HG02623 (cell line): Measurements from ENCODE around the gene RRAD.
"Not testable (repeated sequence)": the region's sequence is repeated elsewhere in the genome, so short reads cannot be mapped to it uniquely, and the experiment has no call there.

Experiments used
- ATAC-seq: cut with Tn5 transposase; IDR thresholded peaks from one replicate; pipeline ENCODE4 v1.9.1; 2021; ENCODE audit warnings: moderate library complexity; ENCODE audit not compliant: unreplicated experiment

Gene RRAD, protein sequence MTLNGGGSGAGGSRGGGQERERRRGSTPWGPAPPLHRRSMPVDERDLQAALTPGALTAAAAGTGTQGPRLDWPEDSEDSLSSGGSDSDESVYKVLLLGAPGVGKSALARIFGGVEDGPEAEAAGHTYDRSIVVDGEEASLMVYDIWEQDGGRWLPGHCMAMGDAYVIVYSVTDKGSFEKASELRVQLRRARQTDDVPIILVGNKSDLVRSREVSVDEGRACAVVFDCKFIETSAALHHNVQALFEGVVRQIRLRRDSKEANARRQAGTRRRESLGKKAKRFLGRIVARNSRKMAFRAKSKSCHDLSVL

DNA sequence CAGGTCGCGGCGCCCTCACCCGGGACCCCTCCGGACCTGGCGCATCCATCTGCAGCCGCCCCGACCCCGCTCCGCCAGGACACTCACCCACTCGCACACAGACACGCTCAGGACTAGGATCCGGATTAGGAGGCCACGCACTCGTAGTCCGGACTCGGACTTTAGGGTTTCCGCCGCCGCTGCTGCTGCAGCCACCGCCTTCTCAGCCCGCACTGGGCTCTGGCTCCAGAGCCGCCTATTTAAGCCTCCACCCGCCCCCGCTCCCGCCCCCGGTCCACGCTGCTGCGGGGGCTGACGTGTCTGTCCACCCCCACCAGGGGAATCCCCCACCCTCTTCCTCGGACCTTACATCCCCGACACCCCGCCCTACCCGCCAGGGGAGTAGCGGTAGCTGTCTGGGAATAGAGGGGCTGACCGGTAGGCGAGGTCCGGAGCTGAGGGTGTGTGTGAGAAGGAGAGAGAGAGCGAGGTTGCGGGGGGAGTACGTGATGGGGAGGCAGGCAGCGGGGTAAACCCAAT lies at the start of gene RRAD:
RRAD (minus strand) TSS at position 214 of the 519 bp plus-strand sequence. CDS start 356 bp downstream, outside the sequence.
- no peak for ATAC-seq

DNA sequence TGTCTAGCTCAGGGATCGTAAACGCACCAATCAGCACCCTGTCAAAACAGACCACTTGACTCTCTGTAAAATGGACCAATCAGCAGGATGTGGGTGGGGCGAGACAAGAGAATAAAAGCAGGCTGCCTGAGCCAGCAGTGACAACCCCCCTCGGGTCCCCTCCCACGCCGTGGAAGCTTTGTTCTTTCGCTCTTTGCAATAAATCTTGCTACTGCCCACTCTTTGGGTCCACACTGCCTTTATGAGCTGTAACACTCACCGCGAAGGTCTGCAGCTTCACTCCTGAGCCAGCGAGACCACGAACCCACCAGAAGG lies 49.6 kb upstream of the RRAD start:
- not testable (repeated sequence) for ATAC-seq

DNA sequence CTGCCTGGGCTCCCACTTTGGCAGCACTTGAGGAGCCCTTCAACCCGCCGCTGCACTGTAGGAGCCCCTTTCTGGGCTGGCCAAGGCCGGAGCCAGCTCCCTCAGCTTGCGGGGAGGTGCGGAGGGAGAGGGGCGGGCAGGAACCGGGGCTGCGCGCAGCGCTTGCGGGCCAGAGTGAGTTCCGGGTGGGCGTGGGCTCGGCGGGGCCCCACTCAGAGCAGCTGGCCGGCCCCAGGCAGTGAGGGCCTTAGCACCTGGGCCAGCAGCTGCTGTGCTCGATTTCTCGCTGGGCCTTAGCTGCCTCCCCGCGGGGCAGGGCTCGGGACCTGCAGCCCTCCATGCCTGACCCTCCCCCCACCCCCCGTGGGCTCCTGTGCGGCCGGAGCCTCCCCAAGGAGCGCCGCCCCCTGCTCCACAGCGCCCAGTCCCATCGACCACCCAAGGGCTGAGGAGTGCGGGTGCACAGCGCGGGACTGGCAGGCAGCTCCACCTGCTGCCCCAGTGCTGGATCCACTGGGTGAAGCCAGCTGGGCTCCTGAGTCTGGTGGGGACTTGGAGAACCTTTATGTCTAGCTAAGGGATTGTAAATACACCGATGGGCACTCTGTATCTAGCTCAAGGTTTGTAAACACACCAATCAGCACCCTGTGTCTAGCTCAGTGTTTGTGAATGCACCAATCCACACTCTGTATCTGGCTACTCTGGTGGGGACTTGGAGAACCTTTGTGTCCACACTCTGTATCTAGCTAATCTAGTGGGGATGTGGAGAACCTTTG lies 49.0 kb upstream of the RRAD start:
- not testable (repeated sequence) for ATAC-seq

DNA sequence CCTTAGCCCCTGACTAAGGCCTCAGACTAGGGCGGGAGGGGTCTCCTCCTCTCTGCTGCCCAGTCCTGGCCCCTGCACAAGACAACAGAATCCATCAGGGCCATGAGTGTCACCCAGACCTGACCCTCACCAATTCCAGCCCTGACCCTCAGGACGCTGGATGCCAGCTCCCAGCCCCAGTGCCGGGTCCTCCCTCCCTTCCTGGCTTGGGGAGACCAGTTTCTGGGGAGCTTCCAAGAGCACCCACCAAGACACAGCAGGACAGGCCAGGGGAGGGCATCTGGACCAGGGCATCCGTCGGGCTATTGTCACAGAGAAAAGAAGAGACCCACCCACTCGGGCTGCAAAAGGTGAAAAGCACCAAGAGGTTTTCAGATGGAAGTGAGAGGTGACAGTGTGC lies 48.4 kb upstream of the RRAD start:
- no peak for ATAC-seq

DNA sequence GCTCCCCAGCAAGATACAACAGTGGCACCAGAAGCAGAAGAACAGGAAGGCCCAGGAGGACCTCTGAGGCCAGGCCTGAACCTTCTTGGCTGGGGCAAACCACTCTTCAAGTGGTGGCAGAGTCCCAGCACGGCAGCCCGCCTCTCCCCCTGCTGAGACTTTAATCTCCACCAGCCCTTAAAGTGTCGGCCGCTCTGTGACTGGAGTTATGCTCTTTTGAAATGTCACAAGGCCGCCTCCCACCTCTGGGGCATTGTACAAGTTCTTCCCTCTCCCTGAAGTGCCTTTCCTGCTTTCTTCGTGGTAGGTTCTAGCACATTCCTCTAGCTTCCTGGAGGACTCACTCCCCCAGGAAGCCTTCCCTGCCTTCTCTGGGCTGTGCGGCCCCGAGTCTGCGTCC lies 47.6 kb upstream of the RRAD start:
- no peak for ATAC-seq

DNA sequence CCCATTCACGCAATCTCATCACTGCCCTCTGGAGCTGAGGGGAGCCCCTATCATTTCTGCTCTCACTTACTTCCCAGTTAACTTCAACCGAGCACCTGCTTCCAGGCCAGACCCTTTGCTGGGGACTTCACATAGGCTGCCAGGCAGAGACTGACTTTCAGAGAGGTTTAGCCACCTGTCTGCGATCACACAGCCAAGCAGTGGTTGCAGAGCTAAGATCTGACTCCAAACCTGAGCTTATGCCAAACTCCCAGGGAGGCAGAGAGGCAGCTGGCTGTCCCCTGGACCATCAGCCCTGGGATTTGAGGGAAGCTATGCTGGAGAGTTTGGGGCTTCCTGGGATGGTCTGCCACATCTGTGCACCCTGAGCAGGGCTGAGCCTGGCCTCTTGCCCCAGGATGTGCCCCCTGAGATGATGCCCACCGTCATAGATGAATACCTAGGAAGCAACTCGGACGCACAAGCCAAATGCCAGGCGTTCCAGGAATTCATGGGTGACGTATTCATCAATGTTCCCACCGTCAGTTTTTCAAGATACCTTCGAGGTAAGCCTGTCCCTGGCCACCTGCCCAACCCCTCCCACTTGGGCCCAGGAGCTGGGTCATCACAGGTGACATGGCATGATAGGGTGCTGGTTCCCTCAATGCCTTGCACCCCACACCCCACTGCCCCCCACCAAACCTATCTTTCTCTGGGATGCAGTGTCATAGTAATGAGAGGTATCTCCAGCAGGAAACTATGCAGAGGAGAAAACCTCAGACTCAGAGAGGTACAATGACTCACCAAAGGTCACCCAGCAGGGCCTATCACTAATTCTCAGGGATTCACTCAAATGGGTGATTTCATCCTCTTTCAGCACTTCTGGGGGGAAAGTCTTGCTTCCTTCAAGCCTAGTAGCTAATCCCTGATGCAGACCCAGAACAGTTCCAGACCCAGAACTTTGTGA lies 45.7 kb upstream of the RRAD start:
- ATAC-seq: no peak

DNA sequence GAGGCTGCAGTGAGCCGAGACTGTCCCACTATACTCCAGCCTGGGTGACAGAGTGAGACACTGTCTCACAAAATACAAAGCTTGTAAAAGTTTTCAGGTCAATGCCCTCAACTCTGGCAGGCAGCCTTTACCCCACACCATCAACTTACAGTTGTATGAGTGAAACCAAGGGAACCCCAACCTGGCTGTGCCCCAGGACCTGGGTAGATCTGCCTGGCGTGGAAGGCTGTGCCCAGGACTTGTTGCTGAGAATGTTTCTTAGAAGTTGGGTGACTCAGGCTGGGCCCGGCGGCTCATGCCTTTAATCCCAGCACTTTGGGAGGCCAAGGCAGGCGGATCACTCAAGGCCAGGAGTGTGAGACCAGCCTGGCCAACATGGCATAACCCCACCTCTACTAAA lies 43.5 kb upstream of the RRAD start:
- ATAC-seq: no peak

DNA sequence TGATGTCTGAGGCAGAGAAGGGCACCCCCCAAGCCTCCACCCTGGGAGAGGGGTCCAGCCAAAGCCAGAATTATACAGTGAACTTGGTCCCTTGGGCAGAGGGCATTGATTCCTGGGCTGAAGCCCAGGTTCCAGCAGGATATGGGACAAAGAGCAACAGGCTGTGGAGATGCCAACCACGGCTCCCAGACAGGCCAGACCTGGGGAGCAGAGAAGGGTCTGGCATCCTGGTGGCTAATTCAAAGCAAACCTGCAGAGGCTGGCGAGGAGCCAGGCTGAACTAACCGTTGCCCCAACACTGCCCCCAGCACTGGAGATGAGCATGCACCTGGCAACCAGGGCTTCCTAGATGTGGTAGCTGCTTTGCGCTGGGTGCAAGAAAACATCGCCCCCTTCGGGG lies 38.7 kb upstream of the RRAD start:
- no peak for ATAC-seq

DNA sequence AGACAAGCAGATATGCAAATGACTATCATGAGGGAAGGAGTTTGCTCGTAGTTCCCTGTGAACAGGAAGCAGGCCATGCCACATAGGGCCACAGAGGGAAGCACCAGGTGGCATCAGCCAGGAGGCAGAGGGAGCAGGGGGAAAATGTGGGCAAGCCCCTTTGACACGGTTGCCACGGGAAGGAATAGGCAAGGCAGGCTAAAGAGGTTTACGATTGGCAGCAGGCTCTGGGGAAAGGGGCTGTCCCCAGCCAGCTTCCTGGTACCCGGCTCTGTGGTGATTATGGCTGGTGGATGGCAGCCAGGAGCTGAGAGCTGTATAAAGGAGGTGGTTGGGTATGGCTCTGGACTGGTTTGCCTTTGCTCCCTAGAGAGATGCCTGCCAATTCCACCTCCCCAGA lies 36.6 kb upstream of the RRAD start:
- ATAC-seq: no peak

DNA sequence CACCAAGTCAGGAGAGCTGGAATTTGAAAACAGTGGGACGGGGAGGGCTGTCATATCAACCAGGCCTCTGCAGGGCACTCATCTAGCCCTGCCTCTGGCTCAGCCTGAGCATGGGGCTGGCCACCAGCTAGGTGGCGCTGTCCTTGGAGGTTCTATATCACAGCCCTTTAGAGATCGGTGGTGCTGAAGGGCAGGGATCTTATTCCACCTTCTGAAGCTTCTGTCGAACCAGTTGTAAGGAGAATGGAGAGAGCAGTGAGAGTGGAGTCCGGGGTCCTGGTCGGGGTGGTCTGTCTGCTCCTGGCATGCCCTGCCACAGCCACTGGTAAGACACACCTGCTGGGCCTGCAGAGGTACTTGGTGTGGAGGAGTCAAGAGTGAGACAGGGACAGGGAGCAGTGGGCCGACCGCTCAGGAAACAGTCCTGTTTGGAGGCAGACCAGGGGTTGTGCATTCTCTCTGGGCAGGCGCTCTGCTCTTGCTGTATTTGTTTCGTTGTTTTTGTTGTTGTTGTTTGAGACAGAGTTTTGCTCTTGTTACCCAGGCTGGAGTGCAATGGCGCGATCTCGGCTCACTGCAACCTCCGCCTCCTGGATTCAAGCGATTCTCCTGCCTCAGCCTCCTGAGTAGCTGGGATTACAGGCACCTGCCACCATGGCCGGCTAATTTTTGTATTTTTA lies 35.9 kb upstream of the RRAD start, which contains the start of gene CES3:
CES3 (plus strand) TSS at position 202 of the 680 bp plus-strand sequence; CDS start at position 244, 42 bp downstream.
- peak; percentile 47 for ATAC-seq

DNA sequence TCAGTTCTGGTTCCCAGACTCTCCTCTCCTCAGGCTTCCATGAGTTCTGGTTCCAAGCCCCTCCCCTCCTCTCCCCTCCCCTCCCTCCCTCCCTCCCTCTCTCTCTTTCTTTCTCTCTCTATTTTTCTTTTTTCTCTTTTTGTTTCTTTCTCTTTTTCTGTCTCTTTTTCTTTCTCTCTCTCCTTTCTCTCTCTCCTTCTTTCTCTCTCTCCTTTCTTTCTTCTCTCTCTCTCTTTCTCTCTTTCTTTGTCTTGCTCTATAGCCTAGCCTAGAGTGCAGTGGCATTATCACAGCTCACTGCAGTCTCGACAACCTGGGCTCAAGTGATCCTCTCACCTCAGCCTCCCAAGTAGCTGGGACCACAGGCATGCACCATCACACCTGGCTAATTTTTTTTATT lies 34.9 kb upstream of the RRAD start:
- no peak for ATAC-seq

DNA sequence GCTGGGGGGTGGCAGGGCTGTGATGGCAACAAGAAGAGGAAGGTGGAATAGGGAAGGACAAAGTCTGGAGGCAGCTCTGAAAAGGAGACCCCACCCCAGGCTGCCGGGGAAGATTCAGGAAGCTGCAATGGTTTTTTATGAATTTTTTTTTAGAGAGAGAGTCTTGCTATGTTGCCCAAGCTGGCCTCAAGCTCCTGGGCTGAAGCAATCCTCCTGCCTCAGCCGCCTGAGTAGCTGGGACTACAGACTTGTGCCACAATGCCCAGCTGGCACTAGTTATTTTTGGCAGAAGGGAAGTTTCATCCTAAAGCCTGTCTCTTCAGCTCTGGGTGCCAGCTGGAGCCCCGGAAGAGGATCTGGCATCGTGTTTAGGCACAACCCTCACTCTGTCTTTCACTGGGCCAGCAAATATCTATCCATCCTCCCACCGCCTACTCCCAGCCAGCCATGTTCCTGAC lies 34.4 kb upstream of the RRAD start:
- no peak for ATAC-seq

DNA sequence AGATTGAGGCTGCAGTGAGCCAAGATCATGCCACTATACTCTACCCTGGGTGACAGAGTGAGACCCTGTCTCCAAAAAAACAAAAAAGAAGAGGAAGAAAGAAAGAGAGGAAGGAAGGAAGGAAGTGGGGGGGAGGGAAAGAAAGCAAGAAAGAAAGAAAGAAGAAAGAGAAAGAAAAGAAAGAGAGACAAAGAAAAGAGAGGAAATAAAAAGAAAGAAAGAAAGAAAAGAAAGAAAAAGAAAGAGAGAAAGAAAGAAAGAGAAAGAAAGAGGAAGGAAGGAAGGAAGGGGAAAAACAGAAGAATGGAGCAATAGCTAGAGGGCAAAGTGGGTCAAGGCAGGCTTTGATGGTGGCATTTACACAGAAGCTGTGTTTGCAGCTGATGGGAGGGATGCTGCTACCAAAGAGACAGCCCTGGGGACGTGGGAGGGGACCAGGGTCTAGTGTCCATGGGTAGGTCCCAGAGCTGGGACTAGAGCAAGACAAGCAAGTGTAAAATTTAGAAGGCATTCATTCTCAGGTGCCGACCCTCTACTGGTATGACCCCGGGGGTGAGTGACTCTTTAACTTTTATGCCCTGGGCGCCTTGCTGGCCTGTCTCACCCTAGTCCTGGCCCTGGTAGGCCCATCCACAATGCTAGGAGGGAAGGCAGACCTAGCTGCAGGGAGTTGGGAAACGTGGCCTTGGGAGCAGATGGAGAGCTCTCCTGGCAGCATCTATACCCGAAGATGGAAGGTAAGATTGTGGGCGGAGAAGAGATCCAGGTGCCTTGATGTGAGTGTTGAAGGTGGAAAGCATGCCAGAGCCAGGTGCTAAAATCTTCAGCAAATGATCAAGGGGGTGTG lies 33.7 kb upstream of the RRAD start:
- no peak for ATAC-seq

DNA sequence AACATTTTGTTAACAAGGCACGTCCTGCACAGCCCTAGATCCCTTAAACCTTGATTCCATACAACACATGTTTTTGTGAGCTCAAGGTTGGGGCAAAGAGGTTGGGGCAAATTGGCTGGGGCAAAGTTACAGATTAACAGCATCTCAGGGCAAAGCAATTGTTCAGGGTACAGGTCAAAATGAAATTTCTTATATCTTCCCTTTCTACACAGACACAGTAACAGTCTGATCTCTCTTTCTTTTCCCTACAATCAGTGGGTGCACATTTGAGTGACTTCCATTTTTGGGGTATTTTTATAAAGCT lies 30.8 kb upstream of the RRAD start:
- not testable (repeated sequence) for ATAC-seq

DNA sequence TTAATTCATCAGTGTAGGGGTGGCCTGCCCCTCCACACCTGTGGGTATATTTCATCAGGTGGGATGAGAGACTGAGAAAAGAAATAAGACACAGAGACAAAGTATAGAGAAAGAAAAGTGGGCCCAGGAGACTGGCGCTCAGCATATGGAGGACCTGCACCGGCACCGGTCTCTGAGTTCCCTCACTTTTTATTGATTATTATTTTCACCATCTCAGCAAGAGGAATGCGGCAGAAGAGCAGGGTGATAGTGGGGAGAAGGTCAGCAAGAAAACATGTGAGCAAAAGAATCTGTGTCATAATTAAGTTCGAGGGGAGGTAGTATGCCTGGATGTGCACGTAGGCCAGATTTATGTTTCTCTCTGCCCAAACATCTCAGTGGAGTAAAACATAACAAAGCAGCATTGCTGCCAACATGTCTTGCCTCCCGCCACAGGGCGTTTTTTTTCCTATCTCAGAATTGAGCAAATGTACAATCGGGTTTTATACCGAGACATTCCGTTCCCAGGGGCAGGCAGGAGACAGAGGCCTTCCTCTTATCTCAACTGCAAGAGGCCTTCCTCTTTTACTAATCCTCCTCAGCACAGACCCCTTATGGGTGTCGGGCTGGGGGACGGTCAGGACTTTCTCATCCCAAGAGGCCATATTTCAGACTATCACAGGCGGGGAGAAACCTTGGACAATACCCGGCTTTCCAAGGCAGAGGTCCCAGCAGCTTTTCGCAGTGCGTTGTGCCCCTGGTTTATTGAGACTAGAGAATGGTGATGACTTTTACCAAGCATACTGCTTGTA lies 30.2 kb upstream of the RRAD start:
- ATAC-seq: not testable (repeated sequence)

DNA sequence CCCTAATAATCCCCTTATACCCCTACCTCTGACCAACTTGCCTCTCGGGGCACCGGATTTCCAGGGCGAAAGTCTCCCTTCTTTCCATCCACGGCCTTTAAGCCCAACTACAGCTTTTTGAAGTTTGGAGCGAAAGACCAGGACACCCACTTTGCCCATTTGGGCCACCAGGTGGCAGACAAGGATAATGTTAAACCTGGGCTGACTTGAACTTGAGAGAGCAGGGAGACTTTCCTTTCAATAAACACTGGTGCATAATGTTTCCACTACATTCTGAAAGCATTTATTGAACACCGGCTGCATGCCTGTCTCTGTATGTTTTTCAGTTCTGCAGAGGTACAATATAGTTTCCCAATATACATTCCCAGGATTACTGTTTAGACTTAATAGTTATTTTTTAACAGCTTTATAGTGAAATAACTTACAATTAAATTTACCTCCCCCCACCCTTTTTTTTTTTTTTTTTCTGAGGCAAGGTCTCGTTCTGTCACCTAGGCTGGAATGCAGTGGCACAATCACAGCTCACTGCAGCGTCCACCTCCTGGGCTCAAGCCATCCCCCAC lies 28.8 kb upstream of the RRAD start:
- no peak for ATAC-seq

DNA sequence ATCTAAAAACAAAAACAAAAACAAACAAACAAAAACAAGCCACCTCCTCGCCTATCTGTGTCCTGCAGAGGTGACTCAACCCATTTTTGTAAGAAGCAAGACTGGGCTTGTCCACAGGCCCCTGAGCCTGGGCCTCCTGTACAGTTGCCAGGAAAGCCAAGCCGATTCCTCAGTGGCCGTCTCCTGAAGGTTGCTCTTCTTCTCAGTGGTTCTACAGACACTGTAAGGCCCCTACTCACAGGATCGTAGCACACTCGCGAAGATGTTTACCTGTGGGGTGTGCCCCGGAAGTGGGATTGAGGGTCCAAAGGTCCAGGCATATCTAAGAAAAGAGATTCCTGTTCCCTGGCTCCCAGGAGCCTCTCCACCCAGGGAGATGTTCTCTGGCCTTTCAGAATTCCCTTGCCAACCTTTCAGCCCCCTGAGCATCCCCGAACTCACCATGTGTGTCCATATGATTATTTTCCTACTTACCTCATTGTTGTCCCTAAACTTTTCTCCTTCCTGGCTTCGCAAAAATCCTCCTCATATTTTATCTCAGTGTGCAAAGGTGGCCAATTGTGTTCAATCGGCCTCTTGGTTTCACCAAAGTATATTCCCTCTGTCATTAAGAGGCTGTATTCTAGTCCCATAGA lies 28.2 kb upstream of the RRAD start:
- no peak for ATAC-seq

DNA sequence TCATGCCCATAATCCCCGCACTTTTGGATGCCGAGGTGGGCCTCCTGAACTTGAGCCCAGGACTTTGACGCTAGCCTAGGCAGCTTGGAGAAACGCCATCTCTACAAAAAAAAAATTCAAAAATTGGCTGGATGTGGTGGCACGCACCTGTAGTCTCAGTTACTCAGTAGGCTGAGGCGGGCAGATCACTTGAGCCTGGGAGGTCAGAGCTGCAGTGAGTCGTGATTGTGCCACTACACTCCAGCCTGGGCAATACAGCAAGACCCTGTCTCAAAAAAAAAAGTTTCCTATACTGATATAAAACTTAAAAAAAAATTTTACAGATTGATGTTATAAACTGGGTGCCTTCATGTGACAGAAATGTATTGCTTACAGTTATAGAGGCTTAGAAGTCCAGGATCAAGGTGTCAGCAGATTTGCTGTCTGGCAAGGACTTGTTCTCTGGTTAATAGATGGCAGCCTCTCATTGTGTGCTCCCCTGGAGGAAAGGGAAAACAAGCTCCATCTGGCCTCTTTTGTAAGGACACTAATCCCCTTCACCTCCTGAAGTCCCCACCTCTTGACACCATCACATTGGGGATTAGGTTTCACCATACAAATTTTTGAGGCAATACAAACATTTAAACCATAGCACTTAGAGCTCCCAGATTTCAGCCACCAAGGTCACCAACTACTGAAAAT lies 27.2 kb upstream of the RRAD start:
- ATAC-seq: no peak
